Liver (tissue), 3 donors: ENCODE measurements around the gene GCLC.

Experiments used
- GABPA ChIP-seq, 2 donors: IDR thresholded peaks in 1 of 2; conservative IDR thresholded peaks in 1 of 2; 2 replicates each; pipeline ENCODE4 v1.6.1; 2016; ENCODE audit warnings: antibody characterized with exemption in 2 of 2, mild to moderate bottlenecking in 1 of 2, moderate library complexity in 1 of 2
- RAD21 ChIP-seq, 2 donors: IDR thresholded peaks; 2 replicates each; pipeline ENCODE4 v1.6.1; 2016; ENCODE audit warnings: antibody characterized with exemption in 2 of 2, mild to moderate bottlenecking in 2 of 2
- RXRA ChIP-seq, 2 donors: IDR thresholded peaks; 2 replicates each; pipeline ENCODE4 v1.6.1; 2017 to 2018; ENCODE audit warnings: antibody characterized with exemption in 2 of 2, mild to moderate bottlenecking in 1 of 2
- SP1 ChIP-seq: IDR thresholded peaks from 2 replicates; pipeline ENCODE4 v1.6.1; 2018; ENCODE audit warnings: antibody characterized with exemption, mild to moderate bottlenecking
- TAF1 ChIP-seq: conservative IDR thresholded peaks from 2 replicates; pipeline ENCODE4 v1.6.1; 2016; ENCODE audit warnings: antibody characterized with exemption, mild to moderate bottlenecking
- YY1 ChIP-seq: IDR thresholded peaks from 2 replicates; pipeline ENCODE4 v1.6.1; 2016; ENCODE audit warnings: antibody characterized with exemption, mild to moderate bottlenecking
- ZBTB33 ChIP-seq: IDR thresholded peaks from 2 replicates; pipeline ENCODE4 v1.6.1; 2016; ENCODE audit warnings: antibody characterized with exemption
- TF ChIP-seq, protein P1 (sequence below): fragments of 150-350 bp; IDR thresholded peaks from 2 replicates; pipeline ENCODE4 v1.5.1; 2017; ENCODE audit warnings: improper control_type of control experiment, low read depth, low read length; ENCODE audit not compliant: missing input control
- TF ChIP-seq, protein P2 (sequence below): IDR thresholded peaks from 2 replicates; pipeline ENCODE4 v1.6.1; 2016; ENCODE audit warnings: antibody characterized with exemption, mild to moderate bottlenecking
- TF ChIP-seq, protein P3 (sequence below): IDR thresholded peaks from 2 replicates; pipeline ENCODE4 v1.6.1; 2016; ENCODE audit warnings: antibody characterized with exemption
- TF ChIP-seq, protein P4 (sequence below): IDR thresholded peaks from 2 replicates; pipeline ENCODE4 v1.6.1; 2016; ENCODE audit warnings: antibody characterized with exemption
- donor health status: healthy.
- donor health status: healthy.

DNA sequence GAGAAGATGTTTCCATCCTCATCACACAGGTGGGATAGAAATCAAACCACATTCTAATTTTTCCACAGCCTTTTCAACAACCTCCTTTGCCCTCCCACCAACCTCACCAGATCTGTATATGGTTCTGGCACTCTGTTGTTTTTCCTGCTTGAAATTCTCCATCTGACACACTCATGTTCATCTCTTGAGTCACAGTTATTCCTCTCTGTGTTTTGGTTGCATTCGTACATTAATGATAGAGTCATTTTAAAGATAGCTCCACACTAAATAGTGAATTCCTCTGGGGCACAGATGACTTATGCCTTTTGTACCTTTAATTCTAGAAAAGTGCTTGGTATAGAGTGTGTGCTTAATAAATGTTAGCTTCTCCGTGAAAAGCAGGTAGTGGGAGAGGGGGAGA, 1.4 kb upstream of the GCLC start:
- TF ChIP-seq GABPA (IDR thresholded peaks at IDR 0.05 in 1 of 2, conservative IDR thresholded peaks at IDR 0.05 in 1 of 2) = no peak
- TF ChIP-seq, protein P1, sequence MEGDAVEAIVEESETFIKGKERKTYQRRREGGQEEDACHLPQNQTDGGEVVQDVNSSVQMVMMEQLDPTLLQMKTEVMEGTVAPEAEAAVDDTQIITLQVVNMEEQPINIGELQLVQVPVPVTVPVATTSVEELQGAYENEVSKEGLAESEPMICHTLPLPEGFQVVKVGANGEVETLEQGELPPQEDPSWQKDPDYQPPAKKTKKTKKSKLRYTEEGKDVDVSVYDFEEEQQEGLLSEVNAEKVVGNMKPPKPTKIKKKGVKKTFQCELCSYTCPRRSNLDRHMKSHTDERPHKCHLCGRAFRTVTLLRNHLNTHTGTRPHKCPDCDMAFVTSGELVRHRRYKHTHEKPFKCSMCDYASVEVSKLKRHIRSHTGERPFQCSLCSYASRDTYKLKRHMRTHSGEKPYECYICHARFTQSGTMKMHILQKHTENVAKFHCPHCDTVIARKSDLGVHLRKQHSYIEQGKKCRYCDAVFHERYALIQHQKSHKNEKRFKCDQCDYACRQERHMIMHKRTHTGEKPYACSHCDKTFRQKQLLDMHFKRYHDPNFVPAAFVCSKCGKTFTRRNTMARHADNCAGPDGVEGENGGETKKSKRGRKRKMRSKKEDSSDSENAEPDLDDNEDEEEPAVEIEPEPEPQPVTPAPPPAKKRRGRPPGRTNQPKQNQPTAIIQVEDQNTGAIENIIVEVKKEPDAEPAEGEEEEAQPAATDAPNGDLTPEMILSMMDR = no peak
- TF ChIP-seq, protein P2, sequence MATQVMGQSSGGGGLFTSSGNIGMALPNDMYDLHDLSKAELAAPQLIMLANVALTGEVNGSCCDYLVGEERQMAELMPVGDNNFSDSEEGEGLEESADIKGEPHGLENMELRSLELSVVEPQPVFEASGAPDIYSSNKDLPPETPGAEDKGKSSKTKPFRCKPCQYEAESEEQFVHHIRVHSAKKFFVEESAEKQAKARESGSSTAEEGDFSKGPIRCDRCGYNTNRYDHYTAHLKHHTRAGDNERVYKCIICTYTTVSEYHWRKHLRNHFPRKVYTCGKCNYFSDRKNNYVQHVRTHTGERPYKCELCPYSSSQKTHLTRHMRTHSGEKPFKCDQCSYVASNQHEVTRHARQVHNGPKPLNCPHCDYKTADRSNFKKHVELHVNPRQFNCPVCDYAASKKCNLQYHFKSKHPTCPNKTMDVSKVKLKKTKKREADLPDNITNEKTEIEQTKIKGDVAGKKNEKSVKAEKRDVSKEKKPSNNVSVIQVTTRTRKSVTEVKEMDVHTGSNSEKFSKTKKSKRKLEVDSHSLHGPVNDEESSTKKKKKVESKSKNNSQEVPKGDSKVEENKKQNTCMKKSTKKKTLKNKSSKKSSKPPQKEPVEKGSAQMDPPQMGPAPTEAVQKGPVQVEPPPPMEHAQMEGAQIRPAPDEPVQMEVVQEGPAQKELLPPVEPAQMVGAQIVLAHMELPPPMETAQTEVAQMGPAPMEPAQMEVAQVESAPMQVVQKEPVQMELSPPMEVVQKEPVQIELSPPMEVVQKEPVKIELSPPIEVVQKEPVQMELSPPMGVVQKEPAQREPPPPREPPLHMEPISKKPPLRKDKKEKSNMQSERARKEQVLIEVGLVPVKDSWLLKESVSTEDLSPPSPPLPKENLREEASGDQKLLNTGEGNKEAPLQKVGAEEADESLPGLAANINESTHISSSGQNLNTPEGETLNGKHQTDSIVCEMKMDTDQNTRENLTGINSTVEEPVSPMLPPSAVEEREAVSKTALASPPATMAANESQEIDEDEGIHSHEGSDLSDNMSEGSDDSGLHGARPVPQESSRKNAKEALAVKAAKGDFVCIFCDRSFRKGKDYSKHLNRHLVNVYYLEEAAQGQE = no peak
- TF ChIP-seq, protein P3, sequence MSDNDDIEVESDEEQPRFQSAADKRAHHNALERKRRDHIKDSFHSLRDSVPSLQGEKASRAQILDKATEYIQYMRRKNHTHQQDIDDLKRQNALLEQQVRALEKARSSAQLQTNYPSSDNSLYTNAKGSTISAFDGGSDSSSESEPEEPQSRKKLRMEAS = no peak
- TF ChIP-seq, protein P4, sequence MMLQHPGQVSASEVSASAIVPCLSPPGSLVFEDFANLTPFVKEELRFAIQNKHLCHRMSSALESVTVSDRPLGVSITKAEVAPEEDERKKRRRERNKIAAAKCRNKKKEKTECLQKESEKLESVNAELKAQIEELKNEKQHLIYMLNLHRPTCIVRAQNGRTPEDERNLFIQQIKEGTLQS = no peak
- no peak for TF ChIP-seq SP1
- no peak for TF ChIP-seq TAF1
- TF ChIP-seq YY1 = no peak
- TF ChIP-seq ZBTB33 = no peak
- no peak for TF ChIP-seq RAD21 (IDR thresholded peaks at IDR 0.05)
- TF ChIP-seq RXRA (IDR thresholded peaks at IDR 0.05) = no peak
